Neural progenitor cell (in vitro differentiated cells): ENCODE results near the gene ZFR2.

Experiments
- CTCF ChIP-seq: fragments of 200-600 bp; sonication (generic); IDR thresholded peaks from 2 replicates; pipeline ENCODE4 v1.5.1; 2017; ENCODE audit warnings: antibody characterized with exemption, mild to moderate bottlenecking
- EZH2 ChIP-seq: fragments of 200-600 bp; sonication (generic); IDR thresholded peaks from 2 replicates; pipeline ENCODE4 v1.6.1; 2017; ENCODE audit warnings: antibody characterized with exemption, mild to moderate bottlenecking, moderate library complexity
- EZH2phosphoT487 ChIP-seq: fragments of 200-600 bp; sonication (generic); IDR thresholded peaks from 2 replicates; pipeline ENCODE4 v1.6.1; 2017; ENCODE audit warnings: antibody characterized with exemption

- TF ChIP-seq CTCF (no peak), EZH2phosphoT487 (no peak), EZH2 (no peak)
These were observed 79.7 kb downstream of the ZFR2 start for GRCh38 chr19:3788996-3789778.
